AG08395 (cell line): ENCODE results near the gene DNAJC7.
A peak's percentile ranks its signal among the peaks of the same experiment; 100 is the strongest.
"Not testable (repeated sequence)": the region's sequence is repeated elsewhere in the genome, so short reads cannot be mapped to it uniquely, and the experiment has no call there.

Experiments used
- DNase-seq: peaks from one replicate; pipeline ENCODE4 v3.0.0; 2012; ENCODE audit warnings: mixed read lengths, low spot score

Gene DNAJC7

DNA sequence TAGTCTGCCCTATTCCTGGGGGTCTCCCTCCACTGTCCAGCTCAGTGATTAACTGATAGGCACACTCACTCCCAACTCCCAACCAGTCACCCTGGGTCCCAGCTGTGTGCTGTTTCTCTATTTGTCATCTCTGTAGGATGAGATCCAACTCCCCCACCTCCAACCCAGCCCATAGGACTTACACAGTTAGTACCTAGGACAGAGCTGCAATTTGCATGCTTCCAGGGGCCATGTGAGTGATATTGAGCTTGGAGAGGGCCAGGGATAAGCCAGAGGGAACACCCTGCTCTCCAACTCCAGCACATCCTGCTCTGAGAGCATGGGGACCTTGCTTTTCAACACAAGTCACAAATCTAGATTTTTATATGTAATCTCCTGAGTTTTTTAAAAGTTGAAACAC lies 24.4 kb upstream of the DNAJC7 start:
- no peak for DNase-seq

GRCh38 chr17:42040818-42041217 lies 23.6 kb upstream of the DNAJC7 start:
- no peak for DNase-seq

- no peak for DNase-seq
Observed at GRCh38 chr17:42039794-42040763, 22.8 kb upstream of the DNAJC7 start.

DNA sequence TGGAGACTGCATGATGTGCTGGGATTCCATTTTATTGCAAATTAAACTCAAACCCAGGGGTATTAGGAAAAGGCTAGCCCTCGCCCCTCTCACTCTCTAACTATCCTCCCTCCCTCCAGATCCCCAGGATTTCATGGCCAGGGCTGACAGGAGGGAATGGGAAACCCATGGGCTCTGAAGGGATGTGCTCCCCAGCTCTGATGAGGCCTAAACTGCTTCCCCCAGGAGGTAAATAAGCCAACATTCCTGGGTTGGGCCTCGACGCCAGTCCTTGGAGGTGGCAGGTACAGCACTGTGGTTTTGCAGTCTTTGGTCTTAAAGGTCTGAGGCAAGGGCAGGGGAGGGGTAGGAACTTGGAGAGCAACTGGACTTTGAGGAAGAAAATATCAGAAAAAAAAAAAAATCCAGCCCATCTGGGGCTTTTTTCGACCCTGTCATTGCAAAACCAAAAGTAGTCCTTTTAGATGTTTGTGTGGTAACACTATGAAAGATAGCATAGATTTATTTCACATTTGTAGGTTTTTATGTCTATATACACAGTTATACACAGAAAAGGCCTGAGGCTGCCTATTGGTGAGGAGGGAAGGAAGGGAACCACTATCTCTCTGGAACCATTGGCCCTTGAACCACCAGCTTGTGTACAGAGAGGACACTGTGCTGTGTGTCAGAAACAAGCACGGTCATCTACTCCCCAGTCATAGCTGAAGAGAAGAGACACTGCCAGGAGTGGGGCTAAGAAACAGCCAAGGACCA lies 21.2 kb upstream of the DNAJC7 start:
- DNase-seq: no peak

DNA sequence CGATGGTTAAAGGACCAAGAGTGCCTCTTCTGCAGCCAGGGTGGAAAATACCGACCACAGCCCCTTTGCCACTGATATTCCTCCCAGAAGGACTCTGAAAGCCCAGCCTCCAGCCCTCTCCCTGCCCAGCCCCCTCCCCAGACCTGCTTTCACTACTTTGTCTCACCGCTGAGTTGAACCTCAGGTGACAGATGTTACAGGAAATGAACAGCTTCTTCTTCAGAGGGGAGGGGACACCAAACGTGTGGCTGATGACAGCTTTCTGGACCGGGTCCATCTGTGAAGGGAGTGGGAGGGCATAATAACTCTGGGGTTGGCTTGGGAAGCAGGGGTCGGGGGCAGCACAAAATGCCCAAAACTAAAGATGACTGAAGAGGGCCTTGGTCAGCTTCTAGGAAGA lies 16.8 kb upstream of the DNAJC7 start:
- DNase-seq: no peak

DNA sequence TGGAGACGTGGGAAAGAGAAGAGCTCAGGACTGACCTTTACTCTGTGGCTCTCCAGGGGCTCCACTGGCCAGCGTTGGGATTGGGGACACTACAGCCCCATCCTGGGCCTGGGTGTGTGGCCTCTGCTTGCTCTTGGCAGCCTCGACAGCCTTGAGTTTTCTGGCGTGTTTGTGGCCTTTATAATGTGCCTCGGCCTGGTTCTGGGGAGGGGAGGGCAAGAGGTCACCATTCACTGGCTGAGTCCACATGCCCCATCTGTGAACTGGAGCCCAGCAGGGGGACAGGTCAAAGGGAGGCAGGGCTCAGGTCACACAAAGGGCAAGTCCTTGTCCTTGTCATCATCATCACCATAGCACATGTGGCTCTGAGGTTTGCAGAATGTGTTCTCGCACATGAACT lies 14.3 kb upstream of the DNAJC7 start:
- DNase-seq: no peak

GRCh38 chr17:42028791-42029127 lies 11.5 kb upstream of the DNAJC7 start:
- no peak for DNase-seq

DNA sequence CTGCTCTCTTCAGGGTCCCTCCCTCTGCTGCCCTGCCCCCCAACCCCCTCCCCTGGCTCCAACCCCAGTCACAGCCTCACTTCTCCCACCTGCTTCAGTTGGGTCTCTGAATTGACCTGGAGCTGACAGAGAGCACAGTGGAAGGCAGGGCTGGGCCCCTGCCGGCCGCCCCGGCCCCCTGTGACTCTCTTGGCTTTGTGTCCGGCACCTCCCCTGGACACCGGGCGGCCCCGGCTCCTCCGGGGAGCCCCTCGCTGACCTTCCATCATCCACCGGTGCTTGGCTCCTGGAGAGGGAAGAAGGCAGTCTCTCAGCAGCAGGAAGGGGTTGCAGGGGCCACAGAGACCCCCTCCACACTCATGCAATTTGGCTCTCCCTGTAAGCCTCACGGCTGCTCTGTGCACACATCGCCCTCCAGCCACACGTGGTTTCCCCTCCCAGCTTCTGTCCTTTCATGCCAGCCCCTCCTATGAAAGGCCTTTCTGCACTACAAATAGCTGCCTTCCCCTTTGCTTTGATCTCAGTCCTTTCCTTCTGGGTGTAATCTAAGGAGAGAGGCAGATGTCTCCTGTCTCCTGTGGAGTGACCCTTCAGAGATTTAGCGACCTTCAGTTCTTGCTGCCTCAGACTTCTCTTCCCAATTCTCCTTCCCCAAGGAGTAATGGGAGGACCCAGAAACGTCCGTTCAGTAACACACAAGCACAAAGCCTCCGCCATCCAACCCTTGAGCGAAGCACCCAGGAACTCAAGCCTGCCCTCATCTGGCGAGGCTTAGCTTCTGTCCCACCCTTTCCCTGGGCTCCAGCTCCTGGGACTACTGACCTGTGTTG lies 10.9 kb upstream of the DNAJC7 start:
- DNase-seq: no peak

GRCh38 chr17:42027590-42027889 lies 10.3 kb upstream of the DNAJC7 start:
- no peak for DNase-seq

DNA sequence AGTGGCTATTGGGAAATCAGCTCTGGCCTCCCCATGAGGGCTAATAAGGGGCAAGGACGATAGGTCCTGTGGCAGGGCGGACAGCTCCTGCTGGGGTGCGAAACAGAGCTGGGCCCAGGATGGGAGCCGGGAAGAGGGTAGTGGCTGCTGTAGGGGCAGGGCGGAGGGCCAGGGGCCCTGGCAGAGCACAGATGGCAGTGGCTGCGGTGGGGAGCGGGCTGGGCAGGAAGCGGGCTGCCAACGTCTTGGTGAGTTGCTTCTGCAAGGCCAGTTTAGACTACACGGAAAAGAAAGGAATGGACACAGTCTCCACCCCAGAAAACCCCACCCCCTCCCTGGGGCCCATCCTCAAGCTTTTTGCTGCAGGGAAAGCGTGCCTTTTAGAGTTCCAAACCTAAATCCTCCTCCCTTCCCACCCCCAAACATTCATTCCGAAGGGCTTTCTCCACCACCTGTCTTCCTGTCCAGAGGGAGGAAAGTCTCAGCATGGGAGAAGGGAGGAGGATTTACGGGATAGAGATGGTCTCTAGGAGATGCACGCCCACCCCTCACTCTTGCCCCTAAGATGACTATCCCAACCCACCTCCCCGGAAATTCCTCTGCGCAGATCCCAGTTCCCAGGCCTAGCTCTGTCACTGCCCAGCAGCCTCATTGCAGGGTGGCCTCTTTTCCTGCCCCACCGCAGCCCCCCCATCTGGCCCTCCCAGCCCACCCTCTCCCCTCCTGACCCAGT lies 9.8 kb upstream of the DNAJC7 start:
- DNase-seq: no peak

DNA sequence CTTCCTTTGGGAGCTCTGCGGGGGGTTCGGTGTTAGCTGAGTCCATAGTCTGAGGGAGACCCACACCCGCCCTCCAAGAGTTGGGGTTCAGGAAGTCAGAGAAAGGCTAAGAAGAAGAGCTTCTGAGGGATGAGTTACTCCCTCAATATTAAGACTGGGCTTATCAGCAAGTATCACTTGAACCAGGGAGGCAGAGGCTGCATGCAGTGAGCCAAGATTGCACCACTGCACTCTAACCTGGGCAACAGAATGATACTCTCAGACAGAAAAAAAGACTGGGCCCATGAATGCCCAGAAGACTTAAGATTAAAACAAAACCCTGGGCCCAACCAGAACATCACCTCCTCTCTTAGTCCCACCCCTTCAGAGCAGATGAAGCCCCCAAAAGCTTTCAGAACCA lies 8.7 kb upstream of the DNAJC7 start:
- DNase-seq: no peak

DNA sequence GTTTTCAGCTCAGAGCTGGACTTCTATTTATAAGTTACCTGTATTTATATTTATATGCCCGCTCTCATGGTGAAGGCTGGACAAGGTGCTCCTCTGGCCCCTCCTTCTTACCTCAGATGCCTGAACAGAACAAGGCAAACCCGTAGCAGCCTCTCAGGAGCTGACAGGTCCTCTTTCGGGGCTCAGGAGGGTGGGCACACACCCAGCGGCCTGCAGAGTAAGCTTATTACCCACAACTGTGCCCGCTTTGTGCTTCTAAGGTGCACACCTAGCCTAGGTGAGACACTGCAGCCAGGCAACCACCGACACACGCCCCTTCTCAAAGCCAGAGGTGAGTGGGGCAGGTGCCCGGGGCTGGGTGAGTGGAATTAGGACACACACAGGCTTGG lies 7.9 kb upstream of the DNAJC7 start:
- DNase-seq: no peak

- DNase-seq: no peak
Observed at GRCh38 chr17:42023524-42024349, 6.5 kb upstream of the DNAJC7 start.

DNA sequence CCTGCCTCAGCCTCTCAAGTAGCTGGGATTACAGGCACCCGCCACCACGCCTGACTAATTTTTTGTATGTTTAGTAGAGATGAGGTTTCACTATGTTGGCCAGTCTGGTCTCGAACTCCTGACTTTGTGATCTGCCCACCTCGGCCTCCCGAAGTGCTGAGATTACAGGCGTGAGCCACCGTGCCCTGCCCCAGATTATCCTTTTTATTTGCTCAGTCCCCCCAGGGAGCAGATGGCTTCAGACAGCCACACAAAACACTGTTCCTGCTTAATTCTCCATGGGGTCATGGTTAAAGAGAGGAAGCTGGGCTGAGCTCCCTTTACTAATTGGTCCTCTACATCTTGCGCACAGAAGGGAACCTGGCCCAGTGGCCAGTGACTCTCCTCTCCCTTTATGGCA lies 3.6 kb upstream of the DNAJC7 start:
- not testable (repeated sequence) for DNase-seq

DNA sequence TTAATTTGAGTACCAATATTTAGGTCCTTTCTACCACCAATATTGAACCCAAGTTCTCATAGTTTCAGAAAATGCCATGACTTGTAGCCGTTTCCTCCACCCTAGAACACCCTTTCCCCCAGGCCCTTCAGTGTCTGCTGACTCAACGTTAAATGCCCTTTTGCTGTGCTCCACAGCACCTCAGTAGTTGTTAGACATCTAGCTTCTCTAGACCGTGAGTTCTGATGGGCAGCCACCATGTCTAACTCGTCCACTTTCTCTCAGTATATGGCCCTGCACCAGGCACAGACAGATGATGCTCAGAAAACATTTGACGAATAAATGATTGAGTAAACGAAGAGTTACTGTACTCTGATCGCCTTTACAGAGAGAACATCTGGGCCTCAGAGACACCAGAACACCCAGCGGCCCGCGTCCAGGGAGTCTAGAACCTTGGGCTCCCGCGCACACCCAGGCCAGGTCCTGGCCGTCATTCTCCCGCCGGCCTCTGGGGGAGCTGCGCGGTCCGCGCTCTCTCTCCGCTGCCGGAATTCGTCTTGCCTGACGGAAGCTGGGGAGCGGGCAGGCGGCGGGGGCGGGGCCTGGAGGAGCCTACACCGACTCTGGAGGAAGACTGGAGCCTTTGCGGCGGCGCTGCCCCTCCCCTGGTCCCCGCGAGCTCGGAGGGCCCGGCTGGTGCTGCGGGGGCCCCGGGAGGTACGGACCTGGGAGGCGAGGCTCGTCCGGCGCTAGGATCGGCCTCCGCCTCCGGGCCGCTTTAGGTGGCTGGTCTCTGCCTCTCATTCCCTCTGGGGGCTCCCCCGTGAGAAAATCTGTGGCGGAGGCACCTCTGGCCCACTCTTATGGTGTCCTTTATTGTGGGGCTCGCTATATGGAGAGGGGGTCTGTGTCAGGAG lies 2.5 kb upstream of the DNAJC7 start, which contains the start of gene NKIRAS2:
Gene NKIRAS2 (plus strand): TSS at position 582 of the 896 bp plus-strand sequence. CDS start 1,488 bp downstream, outside the sequence.
- DNase-seq: peak; percentile 94

DNA sequence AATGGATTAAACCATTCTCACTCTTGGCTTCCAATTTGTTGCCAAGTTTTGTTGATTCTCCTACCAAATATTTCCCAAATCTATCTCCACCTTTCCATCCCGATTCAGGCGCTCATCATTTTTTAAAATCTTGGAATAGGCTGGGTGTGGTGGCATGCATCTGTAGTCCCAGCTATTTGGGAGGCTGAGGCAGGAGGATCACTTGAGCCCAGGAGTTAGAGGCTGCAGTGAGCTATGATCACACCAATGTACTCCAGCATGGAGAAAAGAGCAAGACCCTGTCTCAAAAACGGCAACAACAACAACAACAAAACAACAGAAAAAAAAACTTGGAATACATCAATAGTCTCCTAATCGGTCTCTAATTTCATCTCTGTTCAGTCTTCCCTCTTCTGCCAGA lies 1.7 kb upstream of the DNAJC7 start:
- no peak for DNase-seq

DNA sequence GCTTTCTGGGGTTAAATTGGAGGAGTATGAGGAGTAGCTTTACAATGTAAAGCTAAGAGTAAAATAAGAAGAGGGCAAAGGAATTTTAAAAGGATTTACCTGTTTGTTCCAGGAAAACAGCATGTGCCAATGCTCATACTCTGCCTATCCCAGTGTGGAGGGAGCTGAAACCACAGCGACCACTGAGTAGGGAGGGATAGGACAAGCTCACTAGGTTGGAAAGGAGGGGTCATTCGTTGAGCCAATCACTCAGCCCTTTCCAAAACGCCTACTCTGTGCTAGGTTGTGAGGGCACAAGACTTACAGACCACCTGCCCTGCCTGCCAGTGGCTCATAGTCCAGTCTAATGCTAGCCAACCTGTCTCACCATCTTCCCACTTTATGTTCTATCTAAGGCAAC lies 1.1 kb upstream of the DNAJC7 start:
- DNase-seq: no peak

GRCh38 chr17:42017866-42018200 lies 594 bp upstream of the DNAJC7 start:
- peak; percentile 45 for DNase-seq

DNA sequence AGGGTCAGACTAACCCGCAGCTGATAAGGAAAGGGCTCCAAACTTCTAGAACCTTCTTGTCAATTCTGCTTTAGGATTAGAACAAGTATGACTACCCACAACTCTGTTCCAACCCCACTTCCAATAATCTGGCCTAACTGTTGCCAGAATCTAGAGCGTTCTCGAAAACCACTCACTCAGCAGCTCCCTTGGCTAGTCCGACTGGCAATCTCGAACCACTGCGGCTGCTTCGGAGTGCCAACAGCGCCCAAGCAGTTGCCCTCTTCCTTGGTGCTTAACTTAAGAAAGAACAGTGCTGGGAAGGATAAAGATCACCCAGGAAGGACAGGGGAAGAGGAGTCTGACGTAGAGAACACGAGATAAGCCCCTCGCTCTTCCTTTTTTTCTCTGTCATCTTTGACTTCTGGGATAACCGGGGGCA lies 818 bp downstream of the DNAJC7 start:
- DNase-seq: no peak

- not testable (repeated sequence) for DNase-seq
Observed at GRCh38 chr17:42013740-42014139, 3.5 kb downstream of the DNAJC7 start.
